Neural cell (in vitro differentiated cells): Measurements from ENCODE around the gene BRCA2. TPM values are rescaled to one million over a fixed set of nuclear protein-coding genes. Genes with fewer than 3 reads are reported as not detected.

Source experiments
- H2AFZ ChIP-seq: fragments of 200-600, 300-800 bp; sonication (generic), shearing (Covaris generic); 2 replicates; pipeline ENCODE4 v1.6.0; 2014; ENCODE audit warnings: low read depth, mild to moderate bottlenecking, antibody characterized with exemption, low read length, moderate library complexity
- H3F3A ChIP-seq: fragments of 200-600 bp; shearing (Covaris generic); 2 replicates; pipeline ENCODE4 v1.6.1; 2016; ENCODE audit warnings: mild to moderate bottlenecking, moderate library complexity, mixed read lengths, antibody characterized with exemption, low read length; ENCODE audit not compliant: insufficient read depth, poor library complexity, severe bottlenecking
- H3K27ac ChIP-seq: fragments of 200-600, 300-800 bp; sonication (generic), shearing (Covaris generic); 2 replicates; pipeline ENCODE4 v1.5.1; 2014; ENCODE audit warnings: mild to moderate bottlenecking, low read length, moderate library complexity
- H3K27me3 ChIP-seq: fragments of 300-800, 200-600 bp; sonication (generic), shearing (Covaris generic); 2 replicates; pipeline ENCODE4 v1.6.0; 2014; ENCODE audit warnings: mild to moderate bottlenecking, low read depth, low read length, moderate library complexity; ENCODE audit not compliant: insufficient read depth
- H3K36me3 ChIP-seq: fragments of 300-800, 200-600 bp; sonication (generic), shearing (Covaris generic); 2 replicates; pipeline ENCODE4 v1.5.1; 2014; ENCODE audit warnings: mild to moderate bottlenecking, antibody characterized with exemption, low read length, moderate library complexity; ENCODE audit not compliant: insufficient read depth
- H3K4me2 ChIP-seq: fragments of 300-800, 200-600 bp; sonication (generic), shearing (Covaris generic); 2 replicates; pipeline ENCODE4 v1.6.0; 2014; ENCODE audit warnings: mild to moderate bottlenecking, low read length
- H3K4me3 ChIP-seq: fragments of 300-800, 200-600 bp; sonication (generic), shearing (Covaris generic); 2 replicates; pipeline ENCODE4 v1.5.1; 2014; ENCODE audit warnings: mild to moderate bottlenecking, low read length, moderate library complexity
- H3K79me2 ChIP-seq: fragments of 200-600 bp; shearing (Covaris generic); replicated peaks from 2 replicates; pipeline ENCODE4 v1.6.0; 2014; ENCODE audit warnings: mild to moderate bottlenecking, low read length, moderate library complexity; ENCODE audit not compliant: insufficient read depth
- H3K9ac ChIP-seq: fragments of 300-800, 200-600 bp; sonication (generic), shearing (Covaris generic); 2 replicates; pipeline ENCODE4 v1.6.1; 2016; ENCODE audit warnings: mild to moderate bottlenecking, low read length, mixed read lengths
- H3K9me2 ChIP-seq: fragments of 200-600 bp; shearing (Covaris generic); 2 replicates; pipeline ENCODE4 v1.6.1; 2016; ENCODE audit warnings: mild to moderate bottlenecking, low read length, mixed read lengths; ENCODE audit not compliant: insufficient read depth
- H3K9me3 ChIP-seq: fragments of 200-600, 300-800 bp; sonication (generic), shearing (Covaris generic); 2 replicates; pipeline ENCODE4 v1.6.1; 2016; ENCODE audit warnings: mild to moderate bottlenecking, mixed run types, low read length, moderate library complexity, mixed read lengths
- H4K20me1 ChIP-seq: fragments of 200-600 bp; shearing (Covaris generic); 2 replicates; pipeline ENCODE4 v1.6.1; 2016; ENCODE audit warnings: mild to moderate bottlenecking, mixed run types; ENCODE audit not compliant: insufficient read depth
- CTCF ChIP-seq: fragments of 450-650 bp; IDR thresholded peaks from 2 replicates; pipeline ENCODE4 v1.5.1; 2014; ENCODE audit warnings: antibody characterized with exemption, mild to moderate bottlenecking, moderate library complexity; ENCODE audit not compliant: poor library complexity, severe bottlenecking
- EP300 ChIP-seq: fragments of 450-650 bp; conservative IDR thresholded peaks from 2 replicates; pipeline ENCODE4 v1.6.1; 2014; ENCODE audit warnings: antibody characterized with exemption, mild to moderate bottlenecking, moderate library complexity; ENCODE audit not compliant: poor library complexity, severe bottlenecking
- EZH2 ChIP-seq: fragments of 200-600, 300-800 bp; shearing (Covaris generic), sonication (generic); IDR thresholded peaks from 2 replicates; pipeline ENCODE4 v1.6.1; 2014; ENCODE audit warnings: antibody characterized with exemption, low read length, borderline replicate concordance, mild to moderate bottlenecking; ENCODE audit not compliant: insufficient read depth, poor library complexity, severe bottlenecking
- MXI1 ChIP-seq: fragments of 450-650 bp; conservative IDR thresholded peaks from 2 replicates; pipeline ENCODE4 v1.6.1; 2014; ENCODE audit warnings: antibody characterized with exemption, mild to moderate bottlenecking; ENCODE audit not compliant: poor library complexity, severe bottlenecking
- POLR2AphosphoS5 ChIP-seq: IDR thresholded peaks from 2 replicates; pipeline ENCODE4 v1.6.1; 2012
- RAD21 ChIP-seq: fragments of 450-650 bp; conservative IDR thresholded peaks from 2 replicates; pipeline ENCODE4 v1.6.1; 2014; ENCODE audit warnings: antibody characterized with exemption, mild to moderate bottlenecking, moderate library complexity
- REST ChIP-seq: IDR thresholded peaks from 2 replicates; pipeline ENCODE4 v1.6.1; 2012; ENCODE audit warnings: borderline replicate concordance
- SMC3 ChIP-seq: fragments of 450-650 bp; conservative IDR thresholded peaks from 2 replicates; pipeline ENCODE4 v1.6.1; 2014; ENCODE audit warnings: antibody characterized with exemption, mild to moderate bottlenecking, moderate library complexity; ENCODE audit not compliant: poor library complexity
- TAF1 ChIP-seq: IDR thresholded peaks from 2 replicates; pipeline ENCODE4 v1.6.1; 2012; ENCODE audit warnings: low read depth
- polyA plus RNA-seq: library from polyadenylated mRNA; depleted of rRNA; stranded (reverse); fragments of >200 nt; gene quantifications from 2 replicates; pipeline ENCODE4 v1.2.3, GENCODE V29; 2014

BRCA2 gene
- polyA plus RNA-seq, 1 donor from 2014 or later = 0.11 TPM

GRCh38 chr13:32432856-32433255, 117.5 kb downstream of the BRCA2 start:
- no peak overlapping the region for H3K4me2 ChIP-seq
- no peak overlapping the region for H3K27ac ChIP-seq
- no peaks in the 10 kb centered on the region for H3F3A ChIP-seq
- no peak overlapping the region for H3K9ac ChIP-seq
- H3K9me2 ChIP-seq = no peaks in the 10 kb centered on the region
- no peaks in the 10 kb centered on the region for H3K36me3 ChIP-seq
- H2AFZ ChIP-seq = no peak overlapping the region
- H4K20me1 ChIP-seq = no peaks in the 10 kb centered on the region
- H3K27me3 ChIP-seq = peaks cover 15% of the 10 kb centered on the region
- H3K4me3 ChIP-seq = no peak overlapping the region
- no peaks in the 10 kb centered on the region for H3K79me2 ChIP-seq
- no peak for TF ChIP-seq EP300
- no peak for TF ChIP-seq CTCF
- TF ChIP-seq REST = no peak
- TF ChIP-seq RAD21 = no peak
- TF ChIP-seq TAF1 = no peak
- TF ChIP-seq SMC3 = no peak
- no peak for TF ChIP-seq MXI1
- TF ChIP-seq POLR2AphosphoS5 = no peak
- no peak for TF ChIP-seq EZH2
- no peaks in the 10 kb centered on the region for H3K9me3 ChIP-seq

- no peaks in the 10 kb centered on the region for H3K27me3 ChIP-seq
- no peak overlapping the region for H3K9ac ChIP-seq
- H3K4me2 ChIP-seq = no peak overlapping the region
- TF ChIP-seq TAF1 (no peak), EZH2 (no peak), REST (no peak), MXI1 (no peak), RAD21 (no peak), EP300 (no peak), POLR2AphosphoS5 (no peak), SMC3 (no peak), CTCF (no peak)
- no peaks in the 10 kb centered on the region for H3F3A ChIP-seq
- H3K79me2 ChIP-seq = no peaks in the 10 kb centered on the region
- no peaks in the 10 kb centered on the region for H3K9me3 ChIP-seq
- H3K27ac ChIP-seq = no peak overlapping the region
- H3K9me2 ChIP-seq = no peaks in the 10 kb centered on the region
- no peaks in the 10 kb centered on the region for H3K36me3 ChIP-seq
- H2AFZ ChIP-seq = no peak overlapping the region
- H3K4me3 ChIP-seq = no peak overlapping the region
- no peaks in the 10 kb centered on the region for H4K20me1 ChIP-seq
Measured at GRCh38 chr13:32438871-32439270, 123.6 kb downstream of the BRCA2 start.
